ENCODE results near the gene ALDH4A1.
A peak's percentile ranks its signal among the peaks of the same experiment; 100 is the strongest.
"Not testable (repeated sequence)": the region's sequence is repeated elsewhere in the genome, so short reads cannot be mapped to it uniquely, and the experiment has no call there.

ALDH4A1 gene

GRCh38 chr1:18903291-18903756 is 969 bp upstream of the ALDH4A1 start:
- DNase-seq (ENCODE audit: low read depth) = no peak
- H3K4me3 ChIP-seq (ENCODE audit: low read depth, low read length) = peak overlapping the region; percentile 82

GRCh38 chr1:18901952-18902522 is 318 bp downstream of the ALDH4A1 start:
- H3K4me3 ChIP-seq (ENCODE audit: low read depth, low read length) = peak overlapping the region; percentile 82
- DNase-seq (ENCODE audit: low read depth) = no peak

GRCh38 chr1:18901147-18901951 is 1.0 kb downstream of the ALDH4A1 start:
- no peak for DNase-seq (ENCODE audit: low read depth)
- peak overlapping the region; percentile 82 for H3K4me3 ChIP-seq (ENCODE audit: low read depth, low read length)

GRCh38 chr1:18900303-18900841 is 2.0 kb downstream of the ALDH4A1 start:
- DNase-seq (ENCODE audit: low read depth) = no peak
- H3K4me3 ChIP-seq (ENCODE audit: low read depth, low read length) = no peak overlapping the region

DNA sequence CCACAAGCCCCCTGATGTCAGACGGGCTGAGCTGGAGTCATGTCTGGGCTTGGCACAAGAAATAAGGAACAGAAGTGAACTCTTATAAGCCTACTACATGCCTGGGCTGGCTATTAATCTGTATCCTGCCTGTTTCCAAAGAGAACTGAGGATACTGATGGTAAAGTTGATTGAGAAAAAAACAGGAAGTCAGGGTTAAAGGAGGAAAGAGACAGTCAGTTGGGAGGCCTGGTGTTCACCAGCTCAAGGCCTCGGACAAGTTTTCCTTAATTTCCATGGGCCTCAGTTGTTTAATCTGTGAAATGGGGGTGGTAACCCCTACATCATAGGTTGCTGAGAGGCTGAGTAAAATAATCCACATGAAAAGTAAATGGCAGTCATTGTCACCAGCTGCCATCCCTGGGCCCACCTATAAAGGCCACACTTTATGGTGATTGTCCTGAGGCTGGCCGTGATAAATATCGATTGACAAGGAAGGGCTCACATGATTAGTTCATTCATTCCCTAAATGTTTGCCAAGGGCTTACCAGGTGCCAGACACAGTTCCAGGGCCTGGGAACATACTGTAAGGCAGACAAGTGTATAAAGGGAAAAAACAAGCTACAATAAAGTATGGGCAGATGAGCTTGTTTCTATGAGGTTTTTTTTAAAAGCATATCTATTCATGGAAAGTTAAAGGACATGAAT is 2.8 kb downstream of the ALDH4A1 start:
- H3K4me3 ChIP-seq (ENCODE audit: low read depth, low read length) = no peak overlapping the region

DNA sequence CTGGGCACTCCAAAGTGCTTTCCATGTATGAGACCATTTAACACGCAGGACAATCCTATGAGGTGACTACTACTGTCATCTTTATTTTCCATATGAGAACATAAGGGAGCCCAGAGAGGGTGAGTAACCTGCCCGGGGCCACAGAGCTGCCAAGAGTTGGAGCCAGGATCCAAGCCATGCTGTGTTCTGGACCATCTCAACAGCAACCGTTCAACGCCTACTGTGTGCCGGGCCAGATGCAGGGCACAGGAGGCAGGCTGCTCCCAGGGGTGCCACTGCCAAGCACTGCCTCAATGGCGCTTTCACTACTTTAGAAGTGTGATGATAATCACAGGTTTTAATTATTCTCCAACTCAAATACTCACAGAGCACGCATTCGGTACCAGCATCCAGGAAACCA is 3.8 kb downstream of the ALDH4A1 start:
- DNase-seq (ENCODE audit: low read depth) = no peak
- no peak overlapping the region for H3K4me3 ChIP-seq (ENCODE audit: low read depth, low read length)

More for the DNA sequence above, 2.8 kb downstream of the ALDH4A1 start:
- DNase-seq (ENCODE audit: low read depth) = no peak

DNA sequence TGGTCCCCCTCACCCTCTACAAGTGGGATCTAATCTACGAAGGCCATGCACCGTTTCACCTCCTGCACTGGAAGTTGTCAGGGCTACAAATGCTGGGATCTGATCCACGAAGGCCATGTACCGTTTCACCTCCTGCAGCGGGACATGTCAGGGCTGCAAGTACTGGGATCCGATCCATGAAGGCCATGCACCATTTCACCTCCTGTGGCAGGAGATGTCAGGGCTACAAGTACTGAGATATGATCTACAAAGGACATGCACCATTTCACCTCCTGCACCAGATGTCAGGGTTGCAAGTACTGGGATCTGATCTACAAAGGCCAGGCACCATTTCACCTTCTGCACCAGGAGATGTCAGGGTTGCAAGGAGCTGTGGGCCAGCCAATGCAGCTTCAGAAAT is 7.0 kb downstream of the ALDH4A1 start:
- H3K4me3 ChIP-seq (ENCODE audit: low read depth, low read length) = no peak overlapping the region
- DNase-seq (ENCODE audit: low read depth) = no peak

DNA sequence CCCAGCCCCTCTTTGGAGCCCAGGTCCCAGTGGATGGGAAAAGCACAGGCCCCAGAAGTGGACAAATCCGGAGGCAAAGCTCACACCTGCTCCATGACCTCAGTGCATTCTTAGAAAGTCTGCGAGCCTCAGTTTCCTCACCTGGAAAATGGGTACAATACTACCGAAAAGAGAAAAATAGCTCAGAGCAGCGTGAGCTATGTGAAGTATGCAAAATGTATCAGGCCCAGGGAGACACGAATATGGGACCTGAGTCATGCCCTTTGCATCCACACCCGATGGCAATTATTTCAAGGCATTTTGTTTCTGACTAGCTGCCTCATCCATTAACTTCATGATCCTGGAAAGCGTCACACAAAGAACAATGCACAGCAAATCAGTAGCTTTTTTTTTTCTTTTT is 9.2 kb downstream of the ALDH4A1 start:
- DNase-seq (ENCODE audit: low read depth) = no peak
- H3K4me3 ChIP-seq (ENCODE audit: low read depth, low read length) = no peak overlapping the region

DNA sequence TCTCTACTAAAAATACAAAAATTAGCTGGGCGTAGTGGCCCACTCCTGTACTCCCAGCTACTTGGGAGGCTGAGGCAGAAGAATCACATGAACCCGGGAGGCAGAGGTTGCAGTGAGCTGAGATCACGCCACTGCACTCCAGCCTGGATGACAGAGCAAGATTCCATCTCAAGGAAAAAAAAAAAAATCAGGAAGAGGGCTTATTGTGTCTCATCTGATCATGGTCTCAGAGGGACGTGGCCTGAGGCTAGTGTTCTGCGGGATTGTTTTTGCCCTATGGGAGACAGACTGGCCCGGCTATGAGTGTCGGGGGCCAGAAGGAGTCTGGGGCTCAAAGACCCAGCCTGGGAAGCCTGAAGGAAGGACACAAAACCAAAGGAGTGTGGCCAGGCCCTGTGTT is 10.5 kb downstream of the ALDH4A1 start:
- DNase-seq (ENCODE audit: low read depth) = not testable (repeated sequence)

DNA sequence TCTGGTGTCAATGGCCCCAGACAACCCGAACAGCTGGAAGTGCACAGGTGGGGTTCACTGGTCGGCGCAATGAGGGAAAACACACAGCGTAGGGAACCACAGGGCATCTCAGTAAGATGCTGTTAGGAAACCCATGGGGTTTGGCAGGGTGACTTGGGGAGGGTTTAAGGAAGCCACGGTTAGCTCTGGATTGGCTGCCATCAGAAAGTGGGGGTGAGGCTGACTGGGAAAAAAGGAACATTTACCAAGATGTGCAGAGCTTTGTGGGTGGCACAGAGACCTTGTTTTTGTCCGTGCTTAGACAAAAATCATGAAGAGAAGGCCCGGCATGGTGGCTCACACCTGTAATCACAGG is 11.0 kb downstream of the ALDH4A1 start:
- H3K4me3 ChIP-seq (ENCODE audit: low read depth, low read length) = no peak overlapping the region
- DNase-seq (ENCODE audit: low read depth) = no peak

More for the DNA sequence above, 10.5 kb downstream of the ALDH4A1 start:
- not testable (repeated sequence) for H3K4me3 ChIP-seq (ENCODE audit: low read depth, low read length)

- no peak overlapping the region for H3K4me3 ChIP-seq (ENCODE audit: low read depth, low read length)
- DNase-seq (ENCODE audit: low read depth) = no peak
These were observed 11.5 kb downstream of the ALDH4A1 start for GRCh38 chr1:18890706-18891425.

- H3K4me3 ChIP-seq (ENCODE audit: low read depth, low read length) = no peak overlapping the region
- DNase-seq (ENCODE audit: low read depth) = no peak
These were observed 16.4 kb downstream of the ALDH4A1 start for GRCh38 chr1:18886003-18886335.

DNA sequence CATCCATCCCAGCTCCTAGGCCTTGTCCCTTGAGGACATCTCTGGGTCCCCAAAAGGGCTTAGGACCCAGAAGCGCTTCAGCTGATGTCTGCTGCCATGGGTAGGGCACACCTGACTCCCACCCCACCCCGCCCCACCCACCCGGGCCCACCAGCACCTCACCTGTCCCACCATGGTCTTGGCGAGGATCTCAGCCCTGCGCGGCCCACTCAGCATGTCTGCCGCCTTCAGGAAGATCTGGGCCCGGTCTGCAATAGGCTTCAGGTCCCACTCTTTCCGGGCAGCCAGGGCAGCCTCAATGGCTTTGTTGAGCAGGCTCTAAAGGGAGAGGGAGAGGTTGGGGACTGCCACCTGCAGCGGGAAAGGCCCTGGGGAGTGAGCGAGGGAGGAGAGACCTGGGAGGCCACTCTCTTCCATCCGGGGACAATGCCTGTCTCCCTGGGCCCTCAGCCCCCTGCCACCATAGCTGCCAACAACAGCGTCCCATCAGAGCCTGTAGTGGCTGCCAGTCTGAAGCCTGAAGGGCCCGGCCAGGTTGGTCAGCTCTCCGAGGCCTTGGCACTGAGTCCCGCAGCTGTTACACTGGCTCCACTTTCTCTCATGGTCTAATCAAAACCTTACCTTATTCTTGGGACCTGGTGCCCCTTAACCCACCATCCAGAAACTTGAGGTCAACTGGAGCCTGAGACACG is 16.9 kb downstream of the ALDH4A1 start:
- H3K4me3 ChIP-seq (ENCODE audit: low read depth, low read length) = no peak overlapping the region
- DNase-seq (ENCODE audit: low read depth) = no peak

GRCh38 chr1:18884727-18885126 is 17.6 kb downstream of the ALDH4A1 start:
- DNase-seq (ENCODE audit: low read depth) = no peak
- no peak overlapping the region for H3K4me3 ChIP-seq (ENCODE audit: low read depth, low read length)

- no peak overlapping the region for H3K4me3 ChIP-seq (ENCODE audit: low read depth, low read length)
- no peak for DNase-seq (ENCODE audit: low read depth)
These were observed 18.0 kb downstream of the ALDH4A1 start for GRCh38 chr1:18884419-18884717.

- H3K4me3 ChIP-seq (ENCODE audit: low read depth, low read length) = no peak overlapping the region
- DNase-seq (ENCODE audit: low read depth) = no peak
These were observed 18.5 kb downstream of the ALDH4A1 start for GRCh38 chr1:18883636-18884418.

GRCh38 chr1:18883079-18883478 is 19.3 kb downstream of the ALDH4A1 start:
- no peak overlapping the region for H3K4me3 ChIP-seq (ENCODE audit: low read depth, low read length)
- no peak for DNase-seq (ENCODE audit: low read depth)

DNA sequence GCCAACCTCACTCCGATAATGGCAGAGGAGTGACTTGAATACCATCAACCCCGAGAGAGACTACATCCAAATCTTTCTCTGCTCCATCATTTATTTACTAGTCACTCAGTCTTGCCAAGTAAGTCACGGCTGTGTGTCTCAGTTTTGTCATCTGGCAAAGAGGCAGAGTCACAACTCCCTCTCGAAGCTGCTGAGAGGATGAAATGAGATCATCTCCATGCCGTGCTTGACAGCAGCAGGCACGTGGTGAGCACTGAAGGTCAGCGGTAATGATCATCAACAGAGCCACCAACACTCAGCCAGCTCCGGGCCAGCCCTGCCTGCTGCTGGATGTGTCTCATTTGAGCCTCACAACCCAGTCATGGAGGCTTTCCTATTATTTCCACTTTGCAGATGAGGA is 19.9 kb downstream of the ALDH4A1 start:
- no peak overlapping the region for H3K4me3 ChIP-seq (ENCODE audit: low read depth, low read length)
- DNase-seq (ENCODE audit: low read depth) = no peak

Measured in skeletal muscle cell (primary cell).